ENCODE measurements around the gene NUDT8.
"Not testable (repeated sequence)": the region's sequence is repeated elsewhere in the genome, so short reads cannot be mapped to it uniquely, and the experiment has no call there.

GRCh38 chr11:67588899-67589415 lies 40.8 kb downstream of the NUDT8 start:
- TF ChIP-seq CTCF (IDR thresholded peaks at IDR 0.05; ENCODE audit: poor library complexity); EZH2phosphoT487 (IDR thresholded peaks at IDR 0.05; ENCODE audit: low read depth, severe bottlenecking, unreplicated experiment); EZH2 (IDR thresholded peaks at IDR 0.05; ENCODE audit: borderline replicate concordance): not testable (repeated sequence)

Measured in hepatocyte (in vitro differentiated cells).